ENCODE results near the gene SCML2. TPM values are rescaled to one million over a fixed set of nuclear protein-coding genes. Genes with fewer than 3 reads are reported as not detected.
"Not testable (repeated sequence)": the region's sequence is repeated elsewhere in the genome, so short reads cannot be mapped to it uniquely, and the experiment has no call there.

Gene SCML2
- total RNA-seq (2014; rRNA removed; shearing (Covaris generic)) = 27.9 and 30.2 TPM in 2 replicates

- no peaks in the 10 kb centered on the region for H3K9me3 ChIP-seq (replicated peaks)
- H3K4me3 ChIP-seq = peak within 1 kb of the TSS; percentile 93
- H3K36me3 ChIP-seq = no peaks in the 10 kb centered on the region
- DNase-seq = peak; percentile 59 to 66
- H3K27me3 ChIP-seq = no peaks in the 10 kb centered on the region
- no peaks in the 10 kb centered on the region for H3K4me1 ChIP-seq
- peak within 1 kb of the TSS; percentile 63 for H3K27ac ChIP-seq
Measured at GRCh38 chrX:18354369-18355223, at the start of gene SCML2. Gene SCML2, minus strand, starts transcription at chrX:18354688. Its CDS starts 20,617 bp downstream, at chrX:18334071.

GRCh38 chrX:18401848-18402213 lies 47.3 kb upstream of the SCML2 start:
- DNase-seq = no peak
- H3K36me3 ChIP-seq = no peaks in the 10 kb centered on the region
- no peak overlapping the region for H3K27ac ChIP-seq
- no peaks in the 10 kb centered on the region for H3K9me3 ChIP-seq (replicated peaks)
- no peaks in the 10 kb centered on the region for H3K27me3 ChIP-seq
- no peaks in the 10 kb centered on the region for H3K4me1 ChIP-seq
- no peak overlapping the region for H3K4me3 ChIP-seq

- Histone ChIP-seq H3K27ac (no peak overlapping the region), H3K36me3 (no peaks in the 10 kb centered on the region), H3K9me3 (replicated peaks) (no peaks in the 10 kb centered on the region), H3K4me1 (no peaks in the 10 kb centered on the region), H3K27me3 (no peaks in the 10 kb centered on the region), H3K4me3 (no peak overlapping the region)
- DNase-seq = no peak
Measured at GRCh38 chrX:18394477-18394876, 40.0 kb upstream of the SCML2 start.

GRCh38 chrX:18390941-18391538 lies 36.6 kb upstream of the SCML2 start:
- H3K27ac ChIP-seq = no peak overlapping the region
- peak; percentile 45 to 70 for DNase-seq
- no peaks in the 10 kb centered on the region for H3K27me3 ChIP-seq
- H3K4me3 ChIP-seq = no peak overlapping the region
- no peaks in the 10 kb centered on the region for H3K9me3 ChIP-seq (replicated peaks)
- no peaks in the 10 kb centered on the region for H3K4me1 ChIP-seq
- no peaks in the 10 kb centered on the region for H3K36me3 ChIP-seq

- no peaks in the 10 kb centered on the region for H3K36me3 ChIP-seq
- no peaks in the 10 kb centered on the region for H3K4me1 ChIP-seq
- no peak overlapping the region for H3K27ac ChIP-seq
- H3K4me3 ChIP-seq = no peak overlapping the region
- DNase-seq = no peak
- no peaks in the 10 kb centered on the region for H3K27me3 ChIP-seq
- H3K9me3 ChIP-seq (replicated peaks) = no peaks in the 10 kb centered on the region
Measured at GRCh38 chrX:18389966-18390365, 35.5 kb upstream of the SCML2 start.

- Histone ChIP-seq H3K4me1 (no peaks in the 10 kb centered on the region), H3K27ac (no peak overlapping the region), H3K36me3 (no peaks in the 10 kb centered on the region), H3K9me3 (replicated peaks) (no peaks in the 10 kb centered on the region), H3K27me3 (no peaks in the 10 kb centered on the region), H3K4me3 (no peak overlapping the region)
- DNase-seq = peak; percentile 36 to 74
Measured at GRCh38 chrX:18377796-18378195, 23.3 kb upstream of the SCML2 start.

- DNase-seq; H3K9me3 ChIP-seq (replicated peaks); H3K27ac ChIP-seq; H3K4me1 ChIP-seq; H3K4me3 ChIP-seq; H3K27me3 ChIP-seq; H3K36me3 ChIP-seq: not testable (repeated sequence)
Measured at GRCh38 chrX:18375131-18375805, 20.8 kb upstream of the SCML2 start.

- H3K36me3 ChIP-seq; H3K27me3 ChIP-seq; H3K4me3 ChIP-seq; H3K9me3 ChIP-seq (replicated peaks); DNase-seq; H3K27ac ChIP-seq; H3K4me1 ChIP-seq: not testable (repeated sequence)
Measured at GRCh38 chrX:18369096-18369495, 14.6 kb upstream of the SCML2 start.

- Histone ChIP-seq H3K36me3 (no peaks in the 10 kb centered on the region), H3K27ac (no peak overlapping the region), H3K4me3 (no peak overlapping the region), H3K27me3 (no peaks in the 10 kb centered on the region), H3K4me1 (no peaks in the 10 kb centered on the region), H3K9me3 (replicated peaks) (no peaks in the 10 kb centered on the region)
- no peak for DNase-seq
Measured at GRCh38 chrX:18368402-18368801, 13.9 kb upstream of the SCML2 start.

GRCh38 chrX:18360867-18361266 lies 6.4 kb upstream of the SCML2 start:
- H3K27ac ChIP-seq = no peak overlapping the region
- H3K27me3 ChIP-seq = no peaks in the 10 kb centered on the region
- peak; percentile 15 to 49 for DNase-seq
- H3K9me3 ChIP-seq (replicated peaks) = no peaks in the 10 kb centered on the region
- H3K4me1 ChIP-seq = no peaks in the 10 kb centered on the region
- H3K36me3 ChIP-seq = no peaks in the 10 kb centered on the region
- H3K4me3 ChIP-seq = no peak overlapping the region

GRCh38 chrX:18353931-18354368 lies 538 bp downstream of the SCML2 start:
- peak overlapping the region; percentile 93 for H3K4me3 ChIP-seq
- H3K36me3 ChIP-seq = no peaks in the 10 kb centered on the region
- DNase-seq = peak; percentile 47 to 53
- H3K9me3 ChIP-seq (replicated peaks) = no peaks in the 10 kb centered on the region
- peak overlapping the region; percentile 63 for H3K27ac ChIP-seq
- H3K27me3 ChIP-seq = no peaks in the 10 kb centered on the region
- H3K4me1 ChIP-seq = no peaks in the 10 kb centered on the region

- no peak for DNase-seq
- H3K4me1 ChIP-seq = peaks cover 10% of the 10 kb centered on the region
- H3K36me3 ChIP-seq = no peaks in the 10 kb centered on the region
- H3K27ac ChIP-seq = no peak overlapping the region
- no peak overlapping the region for H3K4me3 ChIP-seq
- no peaks in the 10 kb centered on the region for H3K27me3 ChIP-seq
- no peaks in the 10 kb centered on the region for H3K9me3 ChIP-seq (replicated peaks)
Measured at GRCh38 chrX:18351784-18352183, 2.7 kb downstream of the SCML2 start.

GRCh38 chrX:18348047-18348446 lies 6.4 kb downstream of the SCML2 start:
- H3K9me3 ChIP-seq (replicated peaks) = no peaks in the 10 kb centered on the region
- no peak overlapping the region for H3K27ac ChIP-seq
- DNase-seq = peak; percentile 7 to 28
- H3K4me1 ChIP-seq = peaks cover 10% of the 10 kb centered on the region
- H3K4me3 ChIP-seq = no peak overlapping the region
- no peaks in the 10 kb centered on the region for H3K36me3 ChIP-seq
- H3K27me3 ChIP-seq = no peaks in the 10 kb centered on the region

- no peak overlapping the region for H3K4me3 ChIP-seq
- no peaks in the 10 kb centered on the region for H3K27me3 ChIP-seq
- peaks cover 14% of the 10 kb centered on the region; the same call in 1 of the 2 replicates for H3K36me3 ChIP-seq
- H3K27ac ChIP-seq = no peak overlapping the region
- H3K4me1 ChIP-seq = no peaks in the 10 kb centered on the region
- DNase-seq = no peak
- no peaks in the 10 kb centered on the region for H3K9me3 ChIP-seq (replicated peaks)
Measured at GRCh38 chrX:18309401-18309800, 45.1 kb downstream of the SCML2 start.

GRCh38 chrX:18297251-18297650 lies 57.2 kb downstream of the SCML2 start:
- Histone ChIP-seq H3K4me3 (no peak overlapping the region), H3K27ac (no peak overlapping the region)

More at GRCh38 chrX:18297251-18297650, 57.2 kb downstream of the SCML2 start:
- Histone ChIP-seq H3K36me3 (peaks cover 3% of the 10 kb centered on the region; the same call in 1 of the 2 replicates), H3K27me3 (no peaks in the 10 kb centered on the region), H3K4me1 (no peaks in the 10 kb centered on the region), H3K9me3 (replicated peaks) (no peaks in the 10 kb centered on the region)
- DNase-seq = no peak
